HG03064 (cell line): Measurements from ENCODE around the gene TEAD1.

Source experiments
- ATAC-seq: cut with Tn5 transposase; IDR thresholded peaks from one replicate; pipeline ENCODE4 v1.9.1; 2021; ENCODE audit warnings: low read depth; ENCODE audit not compliant: unreplicated experiment

Gene TEAD1

GRCh38 chr11:12684816-12685215, 10.6 kb downstream of the TEAD1 start:
- no peak for ATAC-seq

GRCh38 chr11:12685229-12685628, 11.0 kb downstream of the TEAD1 start:
- no peak for ATAC-seq

GRCh38 chr11:12686246-12687060, 12.2 kb downstream of the TEAD1 start:
- ATAC-seq, result no peak

DNA sequence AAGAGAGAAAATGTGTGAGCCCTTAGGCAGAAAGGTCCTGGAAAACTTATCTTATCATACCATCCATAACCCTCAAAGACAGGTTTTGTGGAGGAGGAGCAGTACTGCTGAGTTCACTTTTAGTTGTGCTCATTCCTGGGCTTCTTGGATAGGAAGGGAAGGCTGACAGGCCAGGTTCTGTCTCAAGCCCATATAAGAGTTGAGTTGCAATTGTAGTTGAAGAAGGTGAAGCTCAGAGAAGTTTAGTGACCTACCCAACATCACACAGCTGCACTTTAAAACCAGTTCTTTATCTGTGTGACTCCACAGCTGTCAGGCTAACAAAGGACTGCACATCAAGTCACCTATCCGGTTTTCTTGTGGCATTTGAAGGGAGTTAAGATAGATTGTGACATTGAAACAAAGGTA, 13.0 kb downstream of the TEAD1 start:
- ATAC-seq, result no peak

- no peak for ATAC-seq
Observed at GRCh38 chr11:12687740-12688139, 13.5 kb downstream of the TEAD1 start.

GRCh38 chr11:12689029-12689755, 15.0 kb downstream of the TEAD1 start:
- ATAC-seq, result no peak

GRCh38 chr11:12690663-12691062, 16.4 kb downstream of the TEAD1 start:
- no peak for ATAC-seq

- no peak for ATAC-seq
Observed at GRCh38 chr11:12691473-12691872, 17.3 kb downstream of the TEAD1 start.

DNA sequence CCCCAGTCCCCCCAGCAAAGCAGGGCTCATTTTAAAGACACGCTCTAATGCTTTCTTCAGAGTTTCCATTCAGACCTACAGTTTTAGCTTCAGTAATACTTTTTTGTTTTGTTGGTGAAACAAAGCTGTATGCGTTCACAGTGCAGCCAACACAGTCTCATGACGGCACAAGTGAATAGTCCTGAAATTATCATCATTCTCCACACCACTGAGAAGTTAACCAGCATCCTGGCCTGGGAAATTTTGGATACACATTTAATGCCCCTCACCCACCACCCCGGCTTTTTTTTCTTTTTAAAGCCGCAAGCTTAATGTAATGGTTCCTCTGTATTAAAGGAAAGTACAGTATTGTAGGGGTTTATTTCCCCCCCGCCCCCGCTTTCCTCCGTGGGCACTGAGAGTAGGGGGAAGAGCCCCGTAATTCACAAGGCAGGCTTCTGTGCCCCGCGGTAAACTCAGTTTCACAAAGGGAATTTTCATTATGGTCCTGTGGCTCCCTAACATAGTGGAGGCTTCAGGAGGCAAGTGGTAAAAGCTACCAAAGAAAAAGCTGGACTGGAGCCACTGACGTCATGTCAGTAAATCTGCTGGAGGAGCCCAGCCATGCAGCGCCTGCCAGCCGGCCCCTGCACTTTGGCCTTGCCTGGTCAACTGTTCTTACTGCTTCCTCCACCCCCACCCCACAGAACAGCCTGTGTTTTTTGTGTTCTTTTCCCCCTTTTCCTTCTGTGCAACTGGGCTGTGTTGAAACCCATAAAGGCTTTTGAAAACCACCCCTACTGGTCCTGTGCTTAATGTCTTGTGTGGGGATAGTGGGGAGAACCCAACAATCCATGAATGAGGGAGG, 18.2 kb downstream of the TEAD1 start:
- no peak for ATAC-seq

DNA sequence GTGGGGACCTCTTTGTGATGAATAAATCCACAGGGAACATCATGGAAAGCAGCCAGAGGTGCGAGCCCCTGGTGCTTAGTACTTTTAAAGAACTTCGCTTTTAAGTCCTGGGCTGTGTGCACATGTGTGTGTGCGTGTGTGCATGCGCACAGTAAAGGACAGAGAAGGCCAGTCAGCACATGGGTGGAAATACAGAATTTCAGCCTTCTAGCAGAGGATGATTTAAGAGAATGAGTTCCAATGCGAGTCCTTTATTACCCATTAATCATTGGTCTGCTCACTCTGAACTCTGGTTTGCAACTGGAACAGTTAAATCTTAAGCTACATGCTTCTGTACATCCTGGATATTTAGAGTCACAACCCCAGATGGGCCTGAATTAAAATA, 18.9 kb downstream of the TEAD1 start:
- no peak for ATAC-seq

DNA sequence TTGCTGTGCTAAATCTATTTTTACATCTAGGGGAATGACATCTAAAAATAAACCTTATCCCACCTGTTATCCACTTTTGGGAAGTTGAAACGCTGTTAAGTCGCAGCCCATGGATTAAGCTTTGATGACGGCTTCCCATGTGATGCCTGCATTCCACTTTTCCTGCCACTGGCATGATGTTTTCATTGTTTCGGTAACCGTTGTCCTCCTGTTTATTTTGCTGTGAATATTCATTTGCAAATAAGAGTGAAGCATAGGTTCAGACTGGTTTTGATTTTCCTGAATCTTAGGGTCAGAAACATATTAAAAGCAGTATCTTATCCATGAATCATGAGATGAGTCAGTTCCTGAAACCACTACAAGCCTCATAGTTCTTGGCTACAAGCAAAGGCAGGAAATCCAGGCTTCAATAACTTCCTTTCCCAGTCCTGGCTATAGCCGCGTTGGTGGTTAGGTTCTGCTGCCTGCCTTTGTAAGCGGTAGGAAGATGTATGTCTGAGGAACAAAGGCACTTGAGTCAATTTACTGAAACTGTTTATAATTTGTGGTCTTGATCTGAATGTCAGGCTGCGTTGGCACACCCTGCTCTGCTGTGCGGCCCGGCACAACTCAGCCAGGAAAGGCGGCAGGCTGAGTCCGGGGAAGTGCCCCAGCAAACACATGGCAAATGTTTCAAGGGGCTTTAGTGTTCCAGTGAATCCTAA, 19.4 kb downstream of the TEAD1 start:
- ATAC-seq, result no peak

DNA sequence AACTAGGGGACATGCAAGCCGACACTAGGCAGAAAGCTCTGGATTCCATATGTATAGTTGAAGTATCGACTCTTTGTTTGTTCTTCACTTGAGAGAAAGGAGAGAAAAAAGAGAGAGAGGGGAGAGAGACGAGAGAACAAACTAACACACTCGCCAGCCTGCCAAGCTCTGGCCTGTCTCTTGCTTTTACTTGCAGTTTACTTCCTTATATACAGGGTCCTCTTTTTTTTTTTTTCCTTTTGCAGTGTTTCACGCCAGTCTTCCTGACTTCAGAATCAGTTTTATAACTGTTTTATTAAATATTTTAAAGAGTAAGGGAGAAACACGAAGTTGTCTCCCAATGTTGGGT, 19.9 kb downstream of the TEAD1 start:
- ATAC-seq, result no peak

DNA sequence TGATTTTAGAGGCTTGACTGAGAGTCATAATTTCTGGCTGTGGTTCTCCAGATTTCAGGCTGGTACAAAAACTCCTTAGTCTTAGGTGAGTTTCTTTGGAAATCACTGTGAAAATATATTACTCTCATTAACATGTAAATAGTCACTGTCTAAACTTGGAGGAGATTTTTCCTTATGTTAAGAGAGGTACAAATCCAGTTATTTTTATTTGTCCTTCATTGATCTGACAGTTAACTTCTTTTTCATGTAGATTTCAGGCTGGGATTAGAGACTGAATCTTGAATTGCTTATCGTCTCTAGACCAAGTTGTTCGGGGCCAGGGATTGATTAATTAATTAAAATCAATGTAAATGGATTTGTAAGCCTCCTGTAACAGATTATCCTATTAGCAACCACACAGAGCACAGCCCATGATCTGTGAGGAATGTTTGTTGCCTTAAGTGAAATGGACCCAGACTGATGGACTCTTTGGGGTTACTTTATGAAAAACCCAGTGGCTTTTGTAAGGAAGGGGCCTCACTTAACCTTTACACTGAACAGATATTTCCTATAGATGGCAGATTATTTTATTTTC, 21.1 kb downstream of the TEAD1 start:
- ATAC-seq, result no peak

DNA sequence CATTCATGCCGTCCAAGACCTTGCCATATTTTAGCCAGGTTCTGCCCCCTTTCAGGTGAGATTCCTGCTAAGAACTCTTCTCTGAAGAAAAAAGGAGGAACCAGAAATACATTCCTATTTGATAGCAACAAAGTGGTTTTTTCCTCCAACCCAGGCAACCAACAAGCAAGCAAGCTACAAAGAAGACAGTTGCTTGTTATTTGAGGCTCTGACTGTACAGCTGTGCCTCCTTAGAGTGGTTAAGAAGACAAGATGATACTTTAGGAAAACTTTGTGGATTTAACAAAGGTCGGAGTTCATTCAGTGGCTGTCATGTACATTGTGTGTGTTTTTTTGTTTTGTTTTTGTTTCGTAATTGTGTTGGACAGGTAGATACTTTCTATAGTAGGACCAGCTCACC, 21.7 kb downstream of the TEAD1 start:
- ATAC-seq, result no peak

GRCh38 chr11:12696911-12697581, 22.8 kb downstream of the TEAD1 start:
- ATAC-seq, result no peak

DNA sequence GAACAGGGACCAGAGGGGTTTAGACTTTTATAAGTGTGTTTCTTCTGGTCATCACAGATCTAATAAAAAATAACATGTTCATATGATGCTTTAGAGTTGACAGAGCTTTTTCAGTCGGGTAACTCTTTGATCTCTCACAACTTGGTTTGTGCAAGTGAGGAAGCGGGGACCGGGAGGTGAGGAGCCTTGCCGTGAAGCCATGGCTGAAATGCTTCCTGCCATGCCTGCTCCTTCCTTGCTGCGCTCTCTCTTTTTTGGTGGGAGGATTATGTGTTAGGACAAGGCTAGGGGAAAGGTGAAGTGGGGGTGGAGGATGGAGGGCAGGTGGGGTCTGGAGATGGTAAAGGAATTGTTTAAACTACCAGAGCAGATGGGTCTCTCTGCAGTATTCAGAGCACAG, 23.8 kb downstream of the TEAD1 start:
- no peak for ATAC-seq

GRCh38 chr11:12701811-12702592, 27.8 kb downstream of the TEAD1 start:
- no peak for ATAC-seq

- no peak for ATAC-seq
Observed at GRCh38 chr11:12702999-12703453, 28.8 kb downstream of the TEAD1 start.

DNA sequence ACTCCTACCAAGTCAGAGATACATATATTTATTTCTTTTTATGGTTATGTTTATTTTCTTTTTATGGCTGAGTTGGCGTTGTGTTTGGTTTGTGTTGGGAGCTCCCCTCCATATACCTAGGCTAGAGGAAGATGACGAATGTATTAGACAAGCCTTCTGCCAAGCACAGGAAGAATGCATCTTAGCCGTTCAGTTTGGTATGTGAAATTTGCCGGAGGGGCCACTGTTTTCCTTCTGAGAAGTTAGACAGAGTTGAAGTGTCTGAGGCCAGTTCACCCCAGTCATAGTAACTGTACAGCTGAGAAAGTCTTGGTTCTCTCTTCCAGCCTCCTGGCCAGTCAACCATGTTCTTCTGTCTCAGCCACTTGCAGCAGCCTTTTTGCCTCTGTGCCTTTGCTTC, 29.8 kb downstream of the TEAD1 start:
- no peak for ATAC-seq
